ENCODE results near the gene TMEM184B.

- TF ChIP-seq EP300 (IDR thresholded peaks at IDR 0.05) = no peak
- no peak for TF ChIP-seq POLR2AphosphoS5 (IDR thresholded peaks at IDR 0.05)
Measured at GRCh38 chr22:38191731-38192474, 80.9 kb downstream of the TMEM184B start.
